OCI-LY7 (cell line): Measurements from ENCODE around the gene TOX3.

ENCODE experiments used
- CTCF ChIP-seq: fragments of 200-600 bp; sonication (generic); conservative IDR thresholded peaks from 2 replicates; pipeline ENCODE4 v1.5.1; 2014; ENCODE audit warnings: mild to moderate bottlenecking, antibody characterized with exemption, low read length, moderate library complexity, mixed read lengths
- EZH2phosphoT487 ChIP-seq: fragments of 200-600 bp; sonication (generic); IDR thresholded peaks from 2 replicates; pipeline ENCODE4 v1.6.1; 2018; ENCODE audit warnings: low read depth, borderline replicate concordance, mild to moderate bottlenecking, mixed run types, antibody characterized with exemption, low read length, moderate library complexity, mixed read lengths

- TF ChIP-seq CTCF (no peak), EZH2phosphoT487 (no peak)
Observed at GRCh38 chr16:52537516-52537915, 9.4 kb downstream of the TOX3 start.
